GM23338 (cell line): ENCODE data around the gene XAB2. TPM values are rescaled to one million over a fixed set of nuclear protein-coding genes. Genes with fewer than 3 reads are reported as not detected.

Source experiments
- ATAC-seq: fragments of 200-7000 bp; cut with Tn5 transposase; 3 replicates; pipeline ENCODE4 v1.9.1; 2020
- DNase-seq: peaks from one replicate; pipeline ENCODE4 v3.0.0-alpha.2; 2015; ENCODE audit warnings: low spot score
- H2AFZ ChIP-seq: fragments of 200-600 bp; sonication (generic); 2 replicates; pipeline ENCODE4 v1.8.0; 2016; ENCODE audit warnings: antibody characterized with exemption, mild to moderate bottlenecking, moderate library complexity
- H3F3A ChIP-seq: fragments of 200-600 bp; sonication (generic); replicated peaks from 2 replicates; pipeline ENCODE4 v1.8.0; 2017; ENCODE audit warnings: antibody characterized with exemption, mixed run types, low read depth
- H3K27ac ChIP-seq: fragments of 200-600 bp; sonication (generic); 2 replicates; pipeline ENCODE4 v1.6.1; 2016; ENCODE audit warnings: low read depth
- H3K27me3 ChIP-seq: fragments of 200-600 bp; sonication (generic); 2 replicates; pipeline ENCODE4 v1.8.0; 2016; ENCODE audit warnings: mild to moderate bottlenecking, mixed run types, moderate library complexity; ENCODE audit not compliant: insufficient read depth
- H3K36me3 ChIP-seq: fragments of 200-600 bp; sonication (generic); 2 replicates; pipeline ENCODE4 v1.8.0; 2016; ENCODE audit warnings: mild to moderate bottlenecking; ENCODE audit not compliant: insufficient read depth
- H3K4me1 ChIP-seq: fragments of 200-600 bp; sonication (generic); 2 replicates; pipeline ENCODE4 v1.8.0; 2016; ENCODE audit warnings: mild to moderate bottlenecking, moderate library complexity; ENCODE audit not compliant: insufficient read depth
- H3K4me2 ChIP-seq: fragments of 200-600 bp; sonication (generic); 2 replicates; pipeline ENCODE4 v1.7.1; 2017; ENCODE audit warnings: mixed run types
- H3K4me3 ChIP-seq: fragments of 200-600 bp; sonication (generic); 2 replicates; pipeline ENCODE4 v1.6.1; 2016; ENCODE audit warnings: mixed run types
- H3K79me2 ChIP-seq: fragments of 200-600 bp; sonication (generic); replicated peaks from 2 replicates; pipeline ENCODE4 v1.8.0; 2017; ENCODE audit warnings: mild to moderate bottlenecking; ENCODE audit not compliant: insufficient read depth
- H3K9me2 ChIP-seq: fragments of 200-600 bp; sonication (generic); 2 replicates; pipeline ENCODE4 v1.8.0; 2017; ENCODE audit not compliant: insufficient read depth
- H4K20me1 ChIP-seq: fragments of 200-600 bp; sonication (generic); replicated peaks from 2 replicates; pipeline ENCODE4 v1.8.0; 2017; ENCODE audit warnings: mild to moderate bottlenecking; ENCODE audit not compliant: insufficient read depth
- H3K27ac Mint-ChIP-seq: 2 replicates; pipeline ENCODE4 v1.8.0; 2020; ENCODE audit warnings: inconsistent platforms, mild to moderate bottlenecking, moderate library complexity, mixed read lengths
- H3K27me3 Mint-ChIP-seq: 3 replicates; pipeline ENCODE4 v1.8.0; 2022; ENCODE audit warnings: low read depth, mild to moderate bottlenecking, moderate library complexity, mixed read lengths, inconsistent platforms; ENCODE audit not compliant: insufficient read depth, poor library complexity
- H3K36me3 Mint-ChIP-seq: 3 replicates; pipeline ENCODE4 v1.8.0; 2021; ENCODE audit warnings: low read depth, mild to moderate bottlenecking, inconsistent platforms, moderate library complexity, mixed read lengths
- H3K4me1 Mint-ChIP-seq: 3 replicates; pipeline ENCODE4 v1.8.0; 2020; ENCODE audit warnings: mild to moderate bottlenecking, inconsistent platforms, mixed read lengths
- H3K4me3 Mint-ChIP-seq: 3 replicates; pipeline ENCODE4 v1.8.0; 2021; ENCODE audit warnings: moderate library complexity, mild to moderate bottlenecking, inconsistent platforms, mixed read lengths
- H3K9me3 Mint-ChIP-seq: 3 replicates; pipeline ENCODE4 v1.8.0; 2020; ENCODE audit warnings: moderate library complexity, mild to moderate bottlenecking, inconsistent platforms, mixed read lengths
- CREB1 ChIP-seq: fragments of 250-450 bp; sonication (Bioruptor Pico); IDR thresholded peaks from 2 replicates; pipeline ENCODE4 v1.5.0; 2020; ENCODE audit warnings: low read depth, mild to moderate bottlenecking, moderate library complexity
- CTCF ChIP-seq, 2 experiments: fragments of 200-600 bp in 1 of 2; sonication (generic) in 1 of 2; conservative IDR thresholded peaks; 2 replicates each; pipeline versions ENCODE4 v1.5.1 to v1.6.1; 2016 to 2017; ENCODE audit warnings: antibody characterized with exemption in 2 of 2, low read depth in 2 of 2, mild to moderate bottlenecking in 2 of 2, moderate library complexity in 1 of 2
- ETS1 ChIP-seq: IDR thresholded peaks from 2 replicates; pipeline ENCODE4 v1.6.1; 2016; ENCODE audit warnings: antibody characterized with exemption
- EZH2 ChIP-seq: fragments of 200-600 bp; sonication (generic); IDR thresholded peaks from one replicate; pipeline ENCODE4 v1.8.0; 2017; ENCODE audit warnings: antibody characterized with exemption, mild to moderate bottlenecking, low read depth; ENCODE audit not compliant: unreplicated experiment
- EZH2phosphoT487 ChIP-seq: fragments of 200-600 bp; sonication (generic); IDR thresholded peaks from one replicate; pipeline ENCODE4 v1.8.1; 2018; ENCODE audit warnings: antibody characterized with exemption; ENCODE audit not compliant: unreplicated experiment
- JUNB ChIP-seq: IDR thresholded peaks from one replicate; pipeline ENCODE4 v1.6.1; 2016; ENCODE audit warnings: antibody characterized with exemption; ENCODE audit not compliant: unreplicated experiment
- NANOG ChIP-seq: IDR thresholded peaks from 2 replicates; pipeline ENCODE4 v1.6.1; 2016; ENCODE audit warnings: antibody characterized with exemption, borderline replicate concordance
- POLR2AphosphoS5 ChIP-seq: IDR thresholded peaks from 2 replicates; pipeline ENCODE4 v1.6.1; 2016; ENCODE audit warnings: antibody characterized with exemption, low read depth
- REST ChIP-seq: IDR thresholded peaks from one replicate; pipeline ENCODE4 v1.6.1; 2018; ENCODE audit warnings: antibody characterized with exemption; ENCODE audit not compliant: unreplicated experiment
- STAT1 ChIP-seq: IDR thresholded peaks from one replicate; pipeline ENCODE4 v1.6.1; 2016; ENCODE audit warnings: antibody characterized with exemption; ENCODE audit not compliant: unreplicated experiment
- ZNF114 ChIP-seq: fragments of 250-450 bp; sonication (Bioruptor Pico); IDR thresholded peaks from 2 replicates; pipeline ENCODE4 v1.5.0; 2020; ENCODE audit warnings: mild to moderate bottlenecking, moderate library complexity
- ZNF331 ChIP-seq: fragments of 250-450 bp; sonication (Bioruptor Pico); IDR thresholded peaks from 2 replicates; pipeline ENCODE4 v1.5.0; 2020; ENCODE audit warnings: low read depth, mild to moderate bottlenecking, moderate library complexity
- ZNF462 ChIP-seq: fragments of 250-450 bp; sonication (Bioruptor Pico); IDR thresholded peaks from 2 replicates; pipeline ENCODE4 v1.5.0; 2020; ENCODE audit warnings: mild to moderate bottlenecking, moderate library complexity
- polyA plus RNA-seq: library from polyadenylated mRNA; unstranded; fragments of >200 nt; fragmentation: Nextera tagmentation; extraction: Ambion mirVana; gene quantifications from 2 replicates; pipeline ENCODE4 v1.2.1, GENCODE V29; 2016
- total RNA-seq: library from RNA; depleted of rRNA; stranded (reverse); fragments of >200 nt; shearing (Covaris generic); gene quantifications from 2 replicates; pipeline ENCODE4 v1.2.3, GENCODE V29; 2014

The XAB2 gene
- total and polyA plus RNA-seq, 2 experiments from 2014 or later, result 18.4 to 69.0 TPM

GRCh38 chr19:7662657-7663056, 33.3 kb upstream of the XAB2 start:
- TF ChIP-seq ETS1 (no peak), ZNF331 (no peak), NANOG (no peak), STAT1 (no peak), EZH2phosphoT487 (no peak), ZNF462 (CRISPR knock-in tag) (no peak), ZNF114 (CRISPR knock-in tag) (no peak), EZH2 (no peak), CREB1 (CRISPR knock-in tag) (no peak), JUNB (no peak), POLR2AphosphoS5 (no peak), CTCF (conservative IDR thresholded peaks at IDR 0.05; ENCODE audit: low read depth in 2 of 2) (no peak), REST (no peak)
- no peak overlapping the region for H2AFZ ChIP-seq
- no peaks in the 10 kb centered on the region for H3F3A ChIP-seq
- H3K9me2 ChIP-seq, result no peaks in the 10 kb centered on the region
- H4K20me1 ChIP-seq, result no peaks in the 10 kb centered on the region
- no peaks in the 10 kb centered on the region for H3K79me2 ChIP-seq
- H3K4me3 Mint-ChIP-seq, result no peak overlapping the region
- no peaks in the 10 kb centered on the region for H3K36me3 ChIP-seq
- H3K9me3 Mint-ChIP-seq, result peaks cover 6% of the 10 kb centered on the region; the same call in 2 of the 3 replicates
- no peaks in the 10 kb centered on the region for H3K4me1 ChIP-seq
- H3K27ac ChIP-seq, result no peak overlapping the region
- no peak overlapping the region for H3K4me3 ChIP-seq
- DNase-seq (no peak), ATAC-seq (no peak)
- H3K27ac Mint-ChIP-seq, result no peak overlapping the region
- H3K36me3 Mint-ChIP-seq, result no peaks in the 10 kb centered on the region
- no peak overlapping the region for H3K4me2 ChIP-seq
- peaks cover 6% of the 10 kb centered on the region; the same call in 1 of the 2 replicates for H3K27me3 ChIP-seq
- H3K4me1 Mint-ChIP-seq, result no peaks in the 10 kb centered on the region
- H3K27me3 Mint-ChIP-seq, result peaks cover 9% of the 10 kb centered on the region
